ENCODE data around the gene MIB2.

Gene MIB2

GRCh38 chr1:1622010-1622787, 6.9 kb downstream of the MIB2 start:
- no peak for DNase-seq (ENCODE audit: low read depth in 1 of 2, low spot score in 1 of 2)
- no peak for TF ChIP-seq JUND (IDR thresholded peaks at IDR 0.05; ENCODE audit: low read depth)
- in situ Hi-C loops (cut with HindIII; ENCODE audit: low pct_unique_long_range_greater_than_20kb, low sequenced_read_pairs) = no loop called here

GRCh38 chr1:1622788-1623094, 7.4 kb downstream of the MIB2 start:
- no peak for TF ChIP-seq JUND (IDR thresholded peaks at IDR 0.05; ENCODE audit: low read depth)
- in situ Hi-C loops (cut with HindIII; ENCODE audit: low pct_unique_long_range_greater_than_20kb, low sequenced_read_pairs) = no loop called here
- DNase-seq (ENCODE audit: low read depth in 1 of 2, low spot score in 1 of 2) = no peak

DNA sequence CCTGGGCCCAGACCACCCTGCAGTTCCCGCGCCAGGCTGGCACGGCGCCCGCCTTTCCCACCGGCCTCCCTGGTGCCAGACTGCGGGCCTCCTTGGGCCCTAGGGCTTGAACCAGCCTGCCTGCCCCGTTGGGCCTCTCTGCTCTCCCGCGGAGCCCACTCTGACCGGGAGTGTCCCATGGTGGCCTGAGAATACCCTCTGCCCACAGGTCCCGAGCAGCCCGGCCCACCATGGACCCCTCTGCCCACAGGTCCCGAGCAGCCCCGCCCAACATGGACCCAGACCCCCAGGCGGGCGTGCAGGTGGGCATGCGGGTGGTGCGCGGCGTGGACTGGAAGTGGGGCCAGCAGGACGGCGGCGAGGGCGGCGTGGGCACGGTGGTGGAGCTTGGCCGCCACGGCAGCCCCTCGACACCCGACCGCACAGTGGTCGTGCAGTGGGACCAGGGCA, 7.9 kb downstream of the MIB2 start:
- TF ChIP-seq JUND (IDR thresholded peaks at IDR 0.05; ENCODE audit: low read depth) = no peak
- DNase-seq (ENCODE audit: low read depth in 1 of 2, low spot score in 1 of 2) = no peak
- in situ Hi-C loops (cut with HindIII; ENCODE audit: low pct_unique_long_range_greater_than_20kb, low sequenced_read_pairs) = no loop called here

DNA sequence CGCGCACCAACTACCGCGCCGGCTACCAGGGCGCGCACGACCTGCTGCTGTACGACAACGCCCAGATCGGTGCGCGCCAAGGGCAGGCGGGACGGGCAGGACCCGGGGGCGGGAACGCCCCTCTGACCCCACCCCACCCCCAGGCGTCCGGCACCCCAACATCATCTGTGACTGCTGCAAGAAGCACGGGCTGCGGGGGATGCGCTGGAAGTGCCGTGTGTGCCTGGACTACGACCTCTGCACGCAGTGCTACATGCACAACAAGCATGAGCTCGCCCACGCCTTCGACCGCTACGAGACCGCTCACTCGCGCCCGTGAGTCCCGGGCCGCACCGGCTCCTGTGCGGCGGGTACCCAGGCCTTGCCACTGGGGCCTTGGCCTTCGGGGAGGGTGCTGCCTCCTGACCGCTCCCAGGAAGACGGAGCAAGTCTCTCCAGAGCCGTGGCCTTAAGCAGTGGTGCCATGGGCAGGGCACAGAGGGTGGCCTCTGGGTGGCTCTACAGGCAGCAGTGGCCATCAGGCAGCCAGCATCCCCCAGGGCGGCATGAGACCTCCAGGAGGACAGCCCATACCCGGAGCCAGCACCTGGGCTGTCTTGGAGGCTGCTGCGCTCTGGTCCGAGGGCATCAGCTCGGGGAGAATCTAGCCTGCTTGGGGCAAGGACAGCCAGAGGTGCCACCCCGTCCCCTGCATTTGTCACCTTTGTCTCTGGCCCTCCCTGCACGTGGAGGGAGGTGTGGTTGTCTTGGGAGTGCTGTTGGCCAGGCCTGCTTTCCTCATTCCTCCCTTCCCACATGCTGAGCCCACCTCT, 8.5 kb downstream of the MIB2 start:
- in situ Hi-C loops (cut with HindIII; ENCODE audit: low pct_unique_long_range_greater_than_20kb, low sequenced_read_pairs) = no loop called here
- DNase-seq (ENCODE audit: low read depth in 1 of 2, low spot score in 1 of 2) = no peak
- TF ChIP-seq JUND (IDR thresholded peaks at IDR 0.05; ENCODE audit: low read depth) = no peak

DNA sequence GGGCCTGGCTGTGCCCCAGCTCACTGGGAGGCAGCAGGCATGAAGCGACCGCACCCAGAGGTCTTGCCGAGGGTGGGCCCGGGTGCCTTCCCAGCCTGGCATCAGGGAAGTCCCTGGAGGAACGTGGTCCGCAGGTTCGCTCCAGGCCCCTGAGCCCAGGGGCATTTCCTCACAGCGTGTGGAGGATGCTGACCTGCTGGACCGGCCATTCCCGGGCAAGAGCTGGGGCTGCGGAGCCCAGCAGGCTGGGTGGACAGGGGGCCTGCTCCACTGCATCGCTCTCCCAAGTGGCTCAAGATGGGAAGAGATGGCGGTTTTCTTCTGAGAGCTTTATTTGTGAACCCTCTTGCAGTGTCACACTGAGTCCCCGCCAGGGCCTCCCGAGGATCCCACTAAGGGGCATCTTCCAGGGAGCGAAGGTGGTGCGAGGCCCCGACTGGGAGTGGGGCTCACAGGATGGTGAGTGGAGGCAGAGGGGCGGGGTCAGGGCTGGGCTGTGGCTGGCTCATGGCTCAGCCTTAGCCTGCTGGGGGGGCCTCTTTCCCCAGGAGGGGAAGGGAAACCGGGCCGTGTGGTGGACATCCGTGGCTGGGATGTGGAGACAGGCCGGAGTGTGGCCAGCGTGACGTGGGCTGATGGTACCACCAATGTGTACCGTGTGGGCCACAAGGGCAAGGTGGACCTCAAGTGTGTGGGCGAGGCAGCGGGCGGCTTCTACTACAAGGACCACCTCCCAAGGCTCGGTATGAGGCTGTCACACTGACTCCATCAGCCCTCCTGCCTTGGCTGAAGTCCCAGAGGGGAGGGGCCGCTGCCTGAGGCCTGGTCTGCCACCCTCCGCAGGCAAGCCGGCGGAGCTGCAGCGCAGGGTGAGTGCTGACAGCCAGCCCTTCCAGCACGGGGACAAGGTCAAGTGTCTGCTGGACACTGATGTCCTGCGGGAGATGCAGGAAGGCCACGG, 9.4 kb downstream of the MIB2 start:
- in situ Hi-C loops (cut with HindIII; ENCODE audit: low pct_unique_long_range_greater_than_20kb, low sequenced_read_pairs) = no loop called here
- no peak for DNase-seq (ENCODE audit: low read depth in 1 of 2, low spot score in 1 of 2)
- no peak for TF ChIP-seq JUND (IDR thresholded peaks at IDR 0.05; ENCODE audit: low read depth)

GRCh38 chr1:1625404-1625775, 10.1 kb downstream of the MIB2 start:
- no peak for DNase-seq (ENCODE audit: low read depth in 1 of 2, low spot score in 1 of 2)
- in situ Hi-C loops (cut with HindIII; ENCODE audit: low pct_unique_long_range_greater_than_20kb, low sequenced_read_pairs) = no loop called here
- no peak for TF ChIP-seq JUND (IDR thresholded peaks at IDR 0.05; ENCODE audit: low read depth)

- no peak for DNase-seq (ENCODE audit: low read depth in 1 of 2, low spot score in 1 of 2)
- TF ChIP-seq JUND (IDR thresholded peaks at IDR 0.05; ENCODE audit: low read depth) = no peak
- in situ Hi-C loops (cut with HindIII; ENCODE audit: low pct_unique_long_range_greater_than_20kb, low sequenced_read_pairs) = no loop called here
Measured at GRCh38 chr1:1625824-1626206, 10.5 kb downstream of the MIB2 start.

DNA sequence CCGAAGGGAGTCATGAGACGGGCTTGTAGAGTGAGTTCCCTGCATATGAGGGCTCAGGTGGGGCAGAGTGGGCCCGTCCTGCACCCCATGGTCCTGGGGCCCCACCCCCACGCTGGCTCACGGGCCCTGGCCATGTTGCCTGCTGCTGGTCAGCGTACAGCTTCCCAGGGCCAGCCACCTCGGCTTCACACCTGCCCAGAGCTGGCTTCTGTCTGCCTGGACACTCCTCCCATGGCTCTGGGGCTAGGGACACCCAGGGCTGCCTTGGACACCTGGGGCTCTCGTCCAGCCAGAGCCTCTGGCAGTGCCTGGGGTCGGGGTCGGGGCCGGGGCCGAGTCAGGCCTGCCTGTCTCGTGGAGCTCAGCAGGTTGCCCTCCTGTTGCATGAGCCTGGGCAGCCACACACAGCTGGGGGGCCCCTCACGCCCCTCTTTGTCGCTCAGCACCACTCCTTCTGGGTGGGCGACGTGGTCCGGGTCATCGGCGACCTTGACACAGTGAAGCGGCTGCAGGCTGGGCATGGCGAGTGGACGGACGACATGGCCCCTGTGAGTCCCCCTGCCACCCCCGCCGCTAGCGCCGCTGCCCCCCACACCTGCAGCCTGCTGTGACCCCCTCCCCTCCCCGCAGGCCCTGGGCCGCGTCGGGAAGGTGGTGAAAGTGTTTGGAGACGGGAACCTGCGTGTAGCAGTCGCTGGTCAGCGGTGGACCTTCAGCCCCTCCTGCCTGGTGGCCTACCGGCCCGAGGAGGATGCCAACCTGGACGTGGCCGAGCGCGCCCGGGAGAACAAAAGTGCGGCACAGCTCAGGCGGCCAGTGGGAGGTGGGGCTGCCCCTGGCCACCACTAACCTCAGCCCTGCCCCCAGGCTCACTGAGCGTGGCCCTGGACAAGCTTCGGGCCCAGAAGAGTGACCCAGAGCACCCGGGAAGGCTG, 11.2 kb downstream of the MIB2 start:
- no peak for TF ChIP-seq JUND (IDR thresholded peaks at IDR 0.05; ENCODE audit: low read depth)
- in situ Hi-C loops (cut with HindIII; ENCODE audit: low pct_unique_long_range_greater_than_20kb, low sequenced_read_pairs) = no loop called here
- no peak for DNase-seq (ENCODE audit: low read depth in 1 of 2, low spot score in 1 of 2)

DNA sequence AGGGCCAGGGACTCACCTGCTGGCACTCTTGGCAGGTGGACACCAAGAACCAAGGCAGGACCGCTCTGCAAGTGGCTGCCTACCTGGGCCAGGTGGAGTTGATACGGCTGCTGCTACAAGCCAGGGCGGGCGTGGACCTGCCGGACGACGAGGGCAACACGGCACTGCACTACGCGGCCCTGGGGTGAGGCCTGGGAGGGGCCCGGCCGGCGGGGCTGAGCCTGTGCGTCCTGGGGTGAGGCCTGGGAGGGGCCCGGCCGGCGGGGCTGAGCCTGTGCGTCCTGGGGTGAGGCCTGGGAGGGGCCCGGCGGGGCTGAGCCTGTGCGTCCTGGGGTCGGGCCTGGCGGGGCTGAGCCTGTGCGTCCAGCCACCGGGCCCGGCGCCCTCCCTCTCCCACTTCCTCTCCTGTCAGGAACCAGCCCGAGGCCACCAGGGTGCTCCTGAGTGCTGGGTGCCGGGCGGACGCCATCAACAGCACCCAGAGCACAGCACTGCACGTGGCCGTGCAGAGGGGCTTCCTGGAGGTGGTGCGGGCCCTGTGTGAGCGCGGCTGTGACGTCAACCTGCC, 12.0 kb downstream of the MIB2 start:
- TF ChIP-seq JUND (IDR thresholded peaks at IDR 0.05; ENCODE audit: low read depth) = no peak
- in situ Hi-C loops (cut with HindIII; ENCODE audit: low pct_unique_long_range_greater_than_20kb, low sequenced_read_pairs) = no loop called here
- no peak for DNase-seq (ENCODE audit: low read depth in 1 of 2, low spot score in 1 of 2)

DNA sequence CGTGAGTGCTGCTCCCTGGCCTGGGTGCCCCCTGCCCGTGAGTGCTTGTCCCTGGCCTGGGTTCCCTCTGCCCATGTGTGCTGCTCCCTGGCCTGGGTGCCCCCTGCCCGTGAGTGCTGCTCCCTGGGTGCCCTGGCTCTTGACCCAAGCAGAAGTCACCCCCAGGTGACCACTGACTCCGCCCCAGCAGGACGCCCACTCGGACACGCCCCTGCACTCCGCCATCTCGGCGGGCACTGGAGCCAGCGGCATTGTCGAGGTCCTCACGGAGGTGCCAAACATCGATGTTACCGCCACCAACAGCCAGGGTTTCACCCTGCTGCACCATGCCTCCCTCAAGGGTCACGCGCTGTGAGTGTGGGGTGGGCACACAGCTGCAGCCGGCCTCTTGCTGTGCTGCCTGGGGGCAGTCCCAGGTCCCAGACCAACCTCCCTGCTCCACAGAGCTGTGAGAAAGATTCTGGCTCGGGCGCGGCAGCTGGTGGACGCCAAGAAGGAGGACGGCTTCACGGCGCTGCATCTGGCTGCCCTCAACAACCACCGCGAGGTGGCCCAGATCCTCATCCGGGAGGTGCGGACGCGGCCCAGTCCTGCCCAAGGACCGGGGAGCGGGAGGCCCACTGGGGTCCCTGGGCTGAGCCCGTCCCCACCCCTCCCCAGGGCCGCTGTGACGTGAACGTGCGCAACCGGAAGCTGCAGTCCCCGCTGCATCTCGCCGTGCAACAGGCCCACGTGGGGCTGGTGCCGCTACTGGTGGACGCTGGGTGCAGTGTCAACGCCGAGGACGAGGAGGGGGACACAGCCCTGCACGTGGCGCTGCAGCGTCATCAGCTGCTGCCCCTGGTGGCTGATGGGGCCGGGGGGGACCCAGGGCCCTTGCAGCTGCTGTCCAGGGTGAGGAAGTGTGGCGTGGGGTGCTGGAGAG, 12.8 kb downstream of the MIB2 start:
- no peak for TF ChIP-seq JUND (IDR thresholded peaks at IDR 0.05; ENCODE audit: low read depth)
- no peak for DNase-seq (ENCODE audit: low read depth in 1 of 2, low spot score in 1 of 2)
- in situ Hi-C loops (cut with HindIII; ENCODE audit: low pct_unique_long_range_greater_than_20kb, low sequenced_read_pairs) = no loop called here

Data from T47D (cell line).